ENCODE measurements around the gene HNRNPA0. TPM values are rescaled to one million over a fixed set of nuclear protein-coding genes. Genes with fewer than 3 reads are reported as not detected.
A peak's percentile ranks its signal among the peaks of the same experiment; 100 is the strongest.

The HNRNPA0 gene
- total and polyA plus RNA-seq, 11 donors = 4.0 to 27.6 (median 14.2) TPM

DNA sequence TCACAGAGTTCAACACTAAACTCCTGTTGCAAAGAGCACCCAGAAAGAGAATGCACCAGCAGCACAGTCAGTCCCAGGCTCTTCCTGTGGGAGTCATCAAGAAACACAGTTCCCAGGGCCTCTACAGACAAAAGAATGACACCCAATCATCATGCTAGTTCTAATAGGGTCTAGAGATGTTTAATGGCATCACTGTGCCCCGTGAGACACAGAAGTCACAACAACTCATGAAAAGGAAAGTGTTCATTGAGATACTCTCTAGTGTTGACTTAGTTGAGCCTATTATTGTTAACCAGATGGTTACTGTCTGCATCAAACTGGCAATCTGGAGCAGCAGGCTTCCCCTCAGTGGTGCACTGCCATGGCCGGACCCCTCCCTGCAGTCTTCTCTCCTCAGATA is 19.8 kb downstream of the HNRNPA0 start:
- H3K27ac ChIP-seq = peak overlapping the region; percentile 55 to 90 (median 72)
- ATAC-seq (no peak), DNase-seq (no peak)
- intact Hi-C loops (cut with DNase I) = loop anchor here in 4 of 10 donors (2.0 to 5.0 kb wide), 2 partner anchors 37 to 74 kb away; no protein-coding TSS in a partner anchor
- no peak for TF ChIP-seq CTCF (IDR thresholded peaks at IDR 0.05)
- no peak for TF ChIP-seq POLR2A (IDR thresholded peaks at IDR 0.05)
- H3K4me1 ChIP-seq = peaks cover 5 to 74% (median 43%) of the 10 kb centered on the region in 12 donors
- H3K4me3 ChIP-seq = peak overlapping the region in 11 of 12 donors; percentile 35 to 66 (median 56)
- H3K9me3 ChIP-seq = peaks cover 0 to 5% (median 0%) of the 10 kb centered on the region in 12 donors
- H3K36me3 ChIP-seq = no peaks in the 10 kb centered on the region
- no peaks in the 10 kb centered on the region for H3K27me3 ChIP-seq
- WGBS, 4 donors = 44 to 61% (median 49%) methylated on average over 2 of the region's 2 CpGs

GRCh38 chr5:137733922-137734321 is 20.2 kb downstream of the HNRNPA0 start:
- Histone ChIP-seq H3K9me3 (peaks cover 0 to 5% (median 0%) of the 10 kb centered on the region in 12 donors), H3K27ac (peak overlapping the region in 8 of 12 donors; percentile 68 to 90 (median 77)), H3K4me1 (peaks cover 5 to 74% (median 43%) of the 10 kb centered on the region in 12 donors), H3K36me3 (no peaks in the 10 kb centered on the region), H3K27me3 (no peaks in the 10 kb centered on the region), H3K4me3 (peak overlapping the region in 10 of 12 donors; percentile 35 to 66 (median 56))
- DNase-seq (no peak), ATAC-seq (no peak)
- TF ChIP-seq POLR2A (IDR thresholded peaks at IDR 0.05) (no peak), CTCF (IDR thresholded peaks at IDR 0.05) (no peak)
- WGBS, 4 donors = 87 to 97% (median 95%) methylated on average over 3 of the region's 3 CpGs
- intact Hi-C loops (cut with DNase I) = loop anchor here in 4 of 10 donors (2.0 to 5.0 kb wide), 2 partner anchors 37 to 73 kb away; no protein-coding TSS in a partner anchor

GRCh38 chr5:137733006-137733405 is 21.2 kb downstream of the HNRNPA0 start:
- TF ChIP-seq CTCF (IDR thresholded peaks at IDR 0.05) (no peak), POLR2A (IDR thresholded peaks at IDR 0.05) (no peak)
- WGBS, 4 donors = 85 to 94% (median 93%) methylated on average over 3 of the region's 3 CpGs
- H3K27ac ChIP-seq = no peak overlapping the region
- no peak for DNase-seq
- no peaks in the 10 kb centered on the region for H3K36me3 ChIP-seq
- intact Hi-C loops (cut with DNase I) = loop anchor here in 2 of 10 donors (5.0 kb wide), 1 partner anchor 36 kb away; no protein-coding TSS in a partner anchor
- H3K4me1 ChIP-seq = peaks cover 5 to 74% (median 38%) of the 10 kb centered on the region in 12 donors
- H3K27me3 ChIP-seq = no peaks in the 10 kb centered on the region
- peaks cover 0 to 1% (median 0%) of the 10 kb centered on the region in 12 donors for H3K9me3 ChIP-seq
- no peak for ATAC-seq
- peak overlapping the region in 1 of 12 donors; percentile 3 for H3K4me3 ChIP-seq

DNA sequence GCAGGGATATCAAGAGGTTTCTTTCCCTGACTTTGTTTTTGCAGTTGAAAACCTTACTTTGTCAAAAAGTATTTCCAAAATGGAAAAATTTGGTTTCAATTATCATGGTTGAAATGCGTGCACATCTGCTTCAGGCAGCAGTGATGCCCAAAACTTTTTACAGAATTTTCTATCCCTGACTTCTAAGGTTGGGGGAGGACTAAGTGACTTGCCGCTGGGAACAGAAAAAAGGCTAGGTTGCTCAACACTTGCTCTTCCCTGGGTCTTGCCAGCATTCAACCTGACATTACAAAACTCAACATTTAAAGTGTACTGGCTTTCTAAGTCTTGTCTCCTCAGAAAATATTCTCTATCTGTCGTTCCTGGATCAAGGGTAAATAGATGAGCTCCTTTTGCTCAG is 23.0 kb downstream of the HNRNPA0 start:
- Histone ChIP-seq H3K9me3 (no peaks in the 10 kb centered on the region), H3K27me3 (no peaks in the 10 kb centered on the region), H3K4me3 (no peak overlapping the region), H3K4me1 (peaks cover 0 to 64% (median 21%) of the 10 kb centered on the region in 12 donors), H3K27ac (no peak overlapping the region), H3K36me3 (no peaks in the 10 kb centered on the region)
- whole genome bisulfite sequencing, 4 donors = 83 to 95% (median 92%) methylated on average over 3 of the region's 3 CpGs
- ATAC-seq (no peak), DNase-seq (no peak)
- intact Hi-C loops (cut with DNase I) = loop anchor here in 2 of 10 donors (5.0 kb wide), 1 partner anchor 34 kb away; no protein-coding TSS in a partner anchor
- TF ChIP-seq CTCF (IDR thresholded peaks at IDR 0.05) = no peak
- no peak for TF ChIP-seq POLR2A (IDR thresholded peaks at IDR 0.05)
